HG03159 (cell line): ENCODE measurements around the gene ETV6.

Source experiments
- ATAC-seq: cut with Tn5 transposase; IDR thresholded peaks from one replicate; pipeline ENCODE4 v1.9.1; 2021; ENCODE audit warnings: mild to moderate bottlenecking, moderate library complexity; ENCODE audit not compliant: unreplicated experiment

Gene ETV6

GRCh38 chr12:11877102-11877826, 227.8 kb downstream of the ETV6 start:
- no peak for ATAC-seq

- no peak for ATAC-seq
Observed at GRCh38 chr12:11877869-11878780, 228.7 kb downstream of the ETV6 start.

- no peak for ATAC-seq
Observed at GRCh38 chr12:11879306-11879705, 229.8 kb downstream of the ETV6 start.

GRCh38 chr12:11880381-11880780, 230.9 kb downstream of the ETV6 start:
- no peak for ATAC-seq

- no peak for ATAC-seq
Observed at GRCh38 chr12:11881835-11882234, 232.4 kb downstream of the ETV6 start.

GRCh38 chr12:11882301-11883019, 233.0 kb downstream of the ETV6 start:
- ATAC-seq = no peak

- no peak for ATAC-seq
Observed at GRCh38 chr12:11884116-11884515, 234.6 kb downstream of the ETV6 start.

GRCh38 chr12:11884706-11885105, 235.2 kb downstream of the ETV6 start:
- no peak for ATAC-seq

- ATAC-seq = no peak
Observed at GRCh38 chr12:11885261-11886038, 236.0 kb downstream of the ETV6 start.

- no peak for ATAC-seq
Observed at GRCh38 chr12:11886339-11886738, 236.9 kb downstream of the ETV6 start.

- no peak for ATAC-seq
Observed at GRCh38 chr12:11888029-11888428, 238.6 kb downstream of the ETV6 start.

GRCh38 chr12:11891346-11891745, 241.9 kb downstream of the ETV6 start:
- ATAC-seq = no peak

- ATAC-seq = no peak
Observed at GRCh38 chr12:11891754-11892386, 242.4 kb downstream of the ETV6 start.

GRCh38 chr12:11893998-11894397, 244.5 kb downstream of the ETV6 start:
- no peak for ATAC-seq

GRCh38 chr12:11894890-11895289, 245.4 kb downstream of the ETV6 start:
- no peak for ATAC-seq

- no peak for ATAC-seq
Observed at GRCh38 chr12:11895421-11896078, 246.1 kb downstream of the ETV6 start.

- no peak for ATAC-seq
Observed at GRCh38 chr12:11896417-11896929, 247.0 kb downstream of the ETV6 start.

- no peak for ATAC-seq
Observed at GRCh38 chr12:11897923-11898322, 248.4 kb downstream of the ETV6 start.

- ATAC-seq = no peak
Observed at GRCh38 chr12:11901701-11902524, 252.4 kb downstream of the ETV6 start.
